Osteoblast (primary cell): ENCODE results near the gene CHTF18. TPM values are rescaled to one million over a fixed set of nuclear protein-coding genes. Genes with fewer than 3 reads are reported as not detected.

Experiments used
- DNase-seq: peaks from one replicate; pipeline ENCODE4 v3.0.0; 2011; ENCODE audit warnings: low spot score, mixed read lengths; ENCODE audit not compliant: insufficient read length; ENCODE audit errors: missing footprints
- H2AFZ ChIP-seq: 2 replicates; pipeline ENCODE4 v1.6.0; 2011; ENCODE audit warnings: mild to moderate bottlenecking, low read length
- H3K27ac ChIP-seq: 2 replicates; pipeline ENCODE4 v1.5.1; 2011; ENCODE audit warnings: mild to moderate bottlenecking, low read depth, low read length, moderate library complexity
- H3K27me3 ChIP-seq: 2 replicates; pipeline ENCODE4 v1.6.0; 2012; ENCODE audit warnings: mild to moderate bottlenecking, control low read depth, inconsistent platforms, low read length, moderate library complexity; ENCODE audit not compliant: insufficient read depth
- H3K36me3 ChIP-seq: 2 replicates; pipeline ENCODE4 v1.5.1; 2011; ENCODE audit warnings: mild to moderate bottlenecking, low read length, control low read depth, moderate library complexity; ENCODE audit not compliant: insufficient read depth
- H3K4me1 ChIP-seq: 2 replicates; pipeline ENCODE4 v1.5.1; 2011; ENCODE audit warnings: mild to moderate bottlenecking, low read length, control low read depth, moderate library complexity; ENCODE audit not compliant: insufficient read depth
- H3K4me2 ChIP-seq: 2 replicates; pipeline ENCODE4 v1.6.0; 2011; ENCODE audit warnings: mild to moderate bottlenecking, low read length; ENCODE audit not compliant: insufficient read depth
- H3K4me3 ChIP-seq: fragments of 200-600 bp; sonication (generic); 3 replicates; pipeline ENCODE4 v1.5.1; 2012; ENCODE audit warnings: mild to moderate bottlenecking, low read length, inconsistent platforms; ENCODE audit not compliant: insufficient read depth
- H3K79me2 ChIP-seq: 2 replicates; pipeline ENCODE4 v1.6.0; 2012; ENCODE audit warnings: mild to moderate bottlenecking, low read length, control low read depth, inconsistent platforms; ENCODE audit not compliant: insufficient read depth
- H3K9me3 ChIP-seq: 2 replicates; pipeline ENCODE4 v1.5.1; 2011; ENCODE audit warnings: low read depth, low read length, control low read depth
- H4K20me1 ChIP-seq: 2 replicates; pipeline ENCODE4 v1.6.0; 2012; ENCODE audit warnings: mild to moderate bottlenecking, low read length, control low read depth; ENCODE audit not compliant: insufficient read depth
- total RNA-seq: library from RNA; depleted of rRNA; stranded (reverse); fragments of >200 nt; gene quantifications from 2 replicates; pipeline ENCODE4 v1.2.3, GENCODE V29; 2012
- TF ChIP-seq, protein P1 (sequence below): IDR thresholded peaks from 2 replicates; pipeline ENCODE4 v1.5.1; 2011; ENCODE audit warnings: mild to moderate bottlenecking, low read depth, low read length, moderate library complexity; ENCODE audit errors: extremely low read depth

CHTF18 gene
- total RNA-seq, 1 donor = 3.3 TPM

DNA sequence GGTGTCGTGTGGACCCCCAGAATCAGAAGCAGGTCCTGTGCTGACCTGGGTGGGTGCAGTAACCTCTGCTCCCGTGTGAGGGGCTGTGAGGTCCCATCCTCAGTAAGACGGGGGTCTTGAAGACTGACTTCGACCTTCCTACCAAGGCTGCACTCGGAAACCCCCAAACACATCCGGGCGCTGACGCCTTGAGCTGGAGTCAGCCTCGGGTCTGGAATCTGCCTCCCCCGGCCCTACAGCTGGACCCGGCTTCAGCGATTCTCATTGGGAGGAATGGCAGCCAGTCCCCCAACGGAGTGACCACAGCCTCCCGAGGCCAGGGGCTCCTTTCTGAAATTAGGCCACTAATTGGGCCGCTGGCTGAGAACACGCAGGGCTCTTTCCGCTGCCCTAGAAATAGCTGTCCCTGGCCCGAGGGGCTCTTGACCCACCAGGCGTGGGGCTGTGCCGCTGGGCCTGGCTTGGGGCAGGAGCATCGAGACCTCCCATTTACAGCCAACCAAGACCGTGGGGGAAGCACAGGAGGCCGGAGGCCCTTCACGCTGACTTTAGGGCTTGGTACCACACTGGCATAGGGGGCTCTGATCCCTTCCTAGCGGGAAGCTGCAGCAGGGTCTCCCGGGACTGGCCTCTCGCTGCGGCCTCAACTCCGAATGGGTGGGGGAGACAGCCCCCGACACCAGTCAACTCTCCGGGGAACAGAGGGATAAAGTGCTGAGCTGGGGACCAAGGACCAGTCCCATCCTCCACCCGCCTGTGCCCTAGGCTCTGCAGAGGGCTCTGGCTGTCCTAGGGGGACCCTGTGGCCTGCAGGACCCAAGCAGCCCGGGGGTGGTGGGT, 14.7 kb downstream of the CHTF18 start:
- TF ChIP-seq, protein P1, sequence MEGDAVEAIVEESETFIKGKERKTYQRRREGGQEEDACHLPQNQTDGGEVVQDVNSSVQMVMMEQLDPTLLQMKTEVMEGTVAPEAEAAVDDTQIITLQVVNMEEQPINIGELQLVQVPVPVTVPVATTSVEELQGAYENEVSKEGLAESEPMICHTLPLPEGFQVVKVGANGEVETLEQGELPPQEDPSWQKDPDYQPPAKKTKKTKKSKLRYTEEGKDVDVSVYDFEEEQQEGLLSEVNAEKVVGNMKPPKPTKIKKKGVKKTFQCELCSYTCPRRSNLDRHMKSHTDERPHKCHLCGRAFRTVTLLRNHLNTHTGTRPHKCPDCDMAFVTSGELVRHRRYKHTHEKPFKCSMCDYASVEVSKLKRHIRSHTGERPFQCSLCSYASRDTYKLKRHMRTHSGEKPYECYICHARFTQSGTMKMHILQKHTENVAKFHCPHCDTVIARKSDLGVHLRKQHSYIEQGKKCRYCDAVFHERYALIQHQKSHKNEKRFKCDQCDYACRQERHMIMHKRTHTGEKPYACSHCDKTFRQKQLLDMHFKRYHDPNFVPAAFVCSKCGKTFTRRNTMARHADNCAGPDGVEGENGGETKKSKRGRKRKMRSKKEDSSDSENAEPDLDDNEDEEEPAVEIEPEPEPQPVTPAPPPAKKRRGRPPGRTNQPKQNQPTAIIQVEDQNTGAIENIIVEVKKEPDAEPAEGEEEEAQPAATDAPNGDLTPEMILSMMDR = no peak

DNA sequence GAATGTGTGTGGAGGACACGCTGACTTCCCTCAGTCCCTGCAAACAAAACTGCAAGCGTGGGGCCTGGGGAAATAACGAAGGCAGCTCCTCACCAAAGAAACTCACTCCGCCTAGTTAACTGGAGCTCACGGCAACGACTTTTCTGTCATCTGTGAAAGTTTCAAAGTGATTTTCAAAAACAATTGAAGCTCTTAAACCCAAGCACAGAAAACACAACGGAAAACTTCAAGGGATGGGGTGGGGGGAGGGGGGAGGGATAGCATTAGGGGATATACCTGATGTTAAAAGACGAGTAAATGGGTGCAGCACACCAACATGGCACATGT, 15.3 kb downstream of the CHTF18 start:
- H3K27ac ChIP-seq = no peak overlapping the region

More for the DNA sequence above, 14.7 kb downstream of the CHTF18 start:
- no peak overlapping the region for H3K27ac ChIP-seq
- H3K36me3 ChIP-seq = no peaks in the 10 kb centered on the region
- H3K4me1 ChIP-seq = peaks cover 3% of the 10 kb centered on the region
- H3K4me3 ChIP-seq = no peak overlapping the region
- peaks cover 4% of the 10 kb centered on the region for H3K79me2 ChIP-seq
- H3K9me3 ChIP-seq = no peaks in the 10 kb centered on the region
- no peaks in the 10 kb centered on the region for H4K20me1 ChIP-seq
- H3K27me3 ChIP-seq = peaks cover 34% of the 10 kb centered on the region
- no peak overlapping the region for H2AFZ ChIP-seq
- H3K4me2 ChIP-seq = no peak overlapping the region
- no peak for DNase-seq

DNA sequence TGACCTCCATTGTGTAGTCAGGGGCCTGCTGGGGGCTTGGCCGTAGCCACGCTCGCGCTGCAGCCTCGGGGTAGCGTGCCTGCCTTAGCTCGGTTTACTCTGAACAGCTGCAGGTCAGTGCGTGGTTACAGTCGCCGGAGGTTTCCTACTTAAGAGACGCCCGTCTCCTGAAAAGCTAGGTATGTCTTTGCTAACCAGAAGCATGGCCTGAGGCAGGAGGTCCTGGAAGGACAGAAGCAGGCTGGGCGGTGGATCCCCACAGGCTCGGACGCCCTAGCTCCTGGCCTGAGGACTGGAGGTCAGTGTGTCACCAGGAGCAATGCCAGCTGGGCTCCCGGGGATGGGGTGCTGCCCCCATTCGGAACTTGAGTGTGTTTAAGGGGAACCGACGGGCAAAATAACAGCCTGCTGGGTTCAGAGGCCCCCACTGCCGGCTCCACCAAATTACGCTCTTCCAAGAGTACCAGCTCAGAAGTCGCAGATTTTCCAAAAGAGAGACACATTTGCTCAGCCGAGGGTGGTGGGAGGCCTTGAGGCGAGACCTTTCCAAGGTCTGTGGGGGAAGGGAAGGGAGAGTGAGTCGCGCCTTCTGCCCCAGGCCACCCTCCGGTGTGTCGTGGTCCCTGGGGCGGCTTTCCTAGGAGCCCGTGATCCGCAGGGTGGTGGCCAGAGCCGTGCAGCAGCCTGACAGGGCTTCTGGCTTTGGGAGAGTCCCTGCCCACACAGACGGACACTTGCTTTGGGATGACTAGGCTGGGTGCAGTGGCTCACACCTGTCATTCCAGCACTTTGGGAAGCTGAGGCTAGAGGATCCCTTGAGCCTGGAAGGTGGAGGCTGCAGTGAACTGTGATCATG, 16.0 kb downstream of the CHTF18 start:
- H3K4me2 ChIP-seq = no peak overlapping the region
- no peak overlapping the region for H3K4me3 ChIP-seq
- peaks cover 6% of the 10 kb centered on the region for H3K4me1 ChIP-seq
- no peaks in the 10 kb centered on the region for H3K36me3 ChIP-seq
- no peak for DNase-seq
- no peaks in the 10 kb centered on the region for H4K20me1 ChIP-seq
- TF ChIP-seq, protein P1 = no peak
- peaks cover 34% of the 10 kb centered on the region for H3K27me3 ChIP-seq
- H3K9me3 ChIP-seq = no peaks in the 10 kb centered on the region
- H3K27ac ChIP-seq = no peak overlapping the region
- H2AFZ ChIP-seq = no peak overlapping the region
- H3K79me2 ChIP-seq = peaks cover 4% of the 10 kb centered on the region

More for the DNA sequence above, 15.3 kb downstream of the CHTF18 start:
- Histone ChIP-seq H3K4me2 (no peak overlapping the region), H3K79me2 (peaks cover 4% of the 10 kb centered on the region), H3K4me1 (peaks cover 6% of the 10 kb centered on the region), H3K36me3 (no peaks in the 10 kb centered on the region), H3K27me3 (peaks cover 34% of the 10 kb centered on the region), H4K20me1 (no peaks in the 10 kb centered on the region), H2AFZ (no peak overlapping the region), H3K9me3 (no peaks in the 10 kb centered on the region), H3K4me3 (no peak overlapping the region)
- no peak for DNase-seq
- TF ChIP-seq, protein P1 = no peak

DNA sequence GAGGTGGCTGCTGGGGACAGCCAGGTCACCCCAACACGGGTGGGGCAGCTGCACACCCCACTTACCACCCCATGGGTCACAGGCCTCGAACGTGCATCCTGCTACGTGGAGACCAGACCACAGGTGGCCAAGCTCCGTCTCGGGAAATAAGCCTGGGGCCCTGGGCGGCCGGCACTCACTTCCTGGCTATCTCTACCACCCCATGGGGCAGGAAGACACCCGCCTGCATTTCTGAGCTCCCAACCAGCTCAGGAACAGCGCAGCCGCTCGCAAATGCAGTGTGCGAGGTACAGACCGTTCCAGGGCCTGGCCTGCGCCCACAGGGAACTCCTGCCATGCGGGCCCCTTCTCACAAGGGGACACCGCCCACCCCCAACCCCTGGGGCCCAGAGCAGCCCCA, 17.1 kb downstream of the CHTF18 start:
- no peak overlapping the region for H2AFZ ChIP-seq
- H3K36me3 ChIP-seq = no peaks in the 10 kb centered on the region
- no peaks in the 10 kb centered on the region for H3K9me3 ChIP-seq
- peaks cover 28% of the 10 kb centered on the region for H3K27me3 ChIP-seq
- no peak overlapping the region for H3K4me2 ChIP-seq
- H3K4me3 ChIP-seq = no peak overlapping the region
- H3K27ac ChIP-seq = no peak overlapping the region
- no peaks in the 10 kb centered on the region for H4K20me1 ChIP-seq
- TF ChIP-seq, protein P1 = no peak
- no peak for DNase-seq
- peaks cover 6% of the 10 kb centered on the region for H3K4me1 ChIP-seq
- peaks cover 4% of the 10 kb centered on the region for H3K79me2 ChIP-seq
